PC-9 (cell line): Measurements from ENCODE around the gene SLC6A4. TPM values are rescaled to one million over a fixed set of nuclear protein-coding genes. Genes with fewer than 3 reads are reported as not detected.

ENCODE experiments used
- BruUV-seq: library from RNA; stranded (reverse); fragments of 400-500 nt; replicated peaks from 2 replicates; lab custom pipeline; 2021; lab: Mats Ljungman, UMichigan
- CTCF ChIA-PET: fragments of 300-600 bp; sonication (Branson Sonifier 250); formaldehyde crosslinking; loops from one replicate; lab custom pipeline; 2022; ENCODE audit warnings: antibody characterized with exemption; lab: Charles Lee
- POLR2A ChIA-PET: fragments of 300-600 bp; sonication (Branson Sonifier 250); formaldehyde crosslinking; loops from one replicate; lab custom pipeline; 2022; ENCODE audit warnings: antibody characterized with exemption; ENCODE audit not compliant: unreplicated experiment; lab: Charles Lee
- DNase-seq, 2 experiments: peaks; one replicate each; pipeline versions ENCODE4 v3.0.0 to v3.0.0-alpha.2; 2015 to 2022; ENCODE audit warnings: mixed read lengths in 1 of 2
- H2AFZ ChIP-seq: fragments of 200-600 bp; sonication (generic); 2 replicates; pipeline ENCODE4 v1.8.1; 2017; ENCODE audit warnings: antibody characterized with exemption
- H3F3A ChIP-seq: fragments of 200-600 bp; sonication (generic); 2 replicates; pipeline ENCODE4 v1.8.1; 2017; ENCODE audit warnings: antibody characterized with exemption, mild to moderate bottlenecking, low read depth; ENCODE audit not compliant: insufficient read depth
- H3K27ac ChIP-seq: fragments of 200-600 bp; sonication (generic); 2 replicates; pipeline ENCODE4 v1.6.1; 2016; ENCODE audit warnings: mixed run types
- H3K27me3 ChIP-seq: fragments of 200-600 bp; sonication (generic); 2 replicates; pipeline ENCODE4 v1.6.1; 2016; ENCODE audit warnings: low read depth, mixed run types; ENCODE audit not compliant: insufficient read depth
- H3K36me3 ChIP-seq: fragments of 200-600 bp; sonication (generic); 2 replicates; pipeline ENCODE4 v1.6.1; 2016; ENCODE audit warnings: low read depth, mixed run types
- H3K4me1 ChIP-seq: fragments of 200-600 bp; sonication (generic); replicated peaks from 2 replicates; pipeline ENCODE4 v1.6.1; 2016; ENCODE audit warnings: mixed run types; ENCODE audit not compliant: insufficient read depth
- H3K4me2 ChIP-seq: fragments of 200-600 bp; sonication (generic); 2 replicates; pipeline ENCODE4 v1.6.1; 2017; ENCODE audit warnings: mixed run types
- H3K4me3 ChIP-seq: fragments of 200-600 bp; sonication (generic); 2 replicates; pipeline ENCODE4 v1.6.1; 2016; ENCODE audit warnings: mixed run types
- H3K79me2 ChIP-seq: fragments of 200-600 bp; sonication (generic); 2 replicates; pipeline ENCODE4 v1.6.1; 2017; ENCODE audit warnings: low read depth, mixed run types
- H3K9me2 ChIP-seq: fragments of 200-600 bp; sonication (generic); 2 replicates; pipeline ENCODE4 v1.8.1; 2017; ENCODE audit warnings: mild to moderate bottlenecking; ENCODE audit not compliant: insufficient read depth
- H3K9me3 ChIP-seq: fragments of 200-600 bp; sonication (generic); 2 replicates; pipeline ENCODE4 v1.8.1; 2016; ENCODE audit warnings: low read depth; ENCODE audit not compliant: insufficient read depth
- H4K20me1 ChIP-seq: fragments of 200-600 bp; sonication (generic); 2 replicates; pipeline ENCODE4 v1.8.1; 2017; ENCODE audit not compliant: insufficient read depth
- CTCF ChIP-seq: fragments of 200-600 bp; sonication (generic); conservative IDR thresholded peaks from 2 replicates; pipeline ENCODE4 v1.6.1; 2017; ENCODE audit warnings: mixed run types, antibody characterized with exemption, mild to moderate bottlenecking, moderate library complexity
- EZH2 ChIP-seq: fragments of 200-600 bp; sonication (generic); IDR thresholded peaks from 2 replicates; pipeline ENCODE4 v1.8.0; 2017; ENCODE audit warnings: antibody characterized with exemption, low read depth
- intact Hi-C: fragments of 100-400 bp; cut with micrococcal nuclease; formaldehyde crosslinking; loops from one replicate; pipeline ENCODE4 v1.10.0; 2022; ENCODE audit not compliant: unreplicated experiment
- total RNA-seq: library from RNA; stranded (reverse); gene quantifications from 2 replicates; pipeline ENCODE4 v1.2.3, GENCODE V29; 2021

Gene SLC6A4
- total RNA-seq, 1 experiment from 2014 or later = not detected

- Histone ChIP-seq H2AFZ (no peak overlapping the region), H3K4me1 (no peaks in the 10 kb centered on the region), H3K4me3 (no peak overlapping the region), H3K27me3 (no peaks in the 10 kb centered on the region), H3K9me2 (no peaks in the 10 kb centered on the region), H3F3A (no peaks in the 10 kb centered on the region), H3K36me3 (no peaks in the 10 kb centered on the region), H3K79me2 (no peaks in the 10 kb centered on the region), H4K20me1 (no peaks in the 10 kb centered on the region), H3K27ac (no peak overlapping the region), H3K9me3 (no peaks in the 10 kb centered on the region), H3K4me2 (no peak overlapping the region)
- intact Hi-C loops = no loop called here
- CTCF ChIA-PET = no interaction called here
- no peak for TF ChIP-seq CTCF
- TF ChIP-seq EZH2 = no peak
- DNase-seq = no peak
- BruUV-seq = no TSS peak
- POLR2A ChIA-PET = no interaction called here
Measured at GRCh38 chr17:30210366-30210765, 25.1 kb downstream of the SLC6A4 start.

- no peak overlapping the region for H2AFZ ChIP-seq
- H3K27ac ChIP-seq = no peak overlapping the region
- H4K20me1 ChIP-seq = no peaks in the 10 kb centered on the region
- no peaks in the 10 kb centered on the region for H3F3A ChIP-seq
- H3K9me3 ChIP-seq = no peaks in the 10 kb centered on the region
- H3K36me3 ChIP-seq = no peaks in the 10 kb centered on the region
- intact Hi-C loops = no loop called here
- H3K4me3 ChIP-seq = no peak overlapping the region
- no peak for DNase-seq
- POLR2A ChIA-PET = no interaction called here
- CTCF ChIA-PET = interaction anchor here (0.7 kb wide), 1 partner anchor 57 kb away, joined by 7 read pairs; no protein-coding TSS in a partner anchor
- H3K27me3 ChIP-seq = no peaks in the 10 kb centered on the region
- no peaks in the 10 kb centered on the region for H3K79me2 ChIP-seq
- H3K9me2 ChIP-seq = no peaks in the 10 kb centered on the region
- H3K4me1 ChIP-seq = no peaks in the 10 kb centered on the region
- no peak overlapping the region for H3K4me2 ChIP-seq
- TF ChIP-seq CTCF = no peak
- no peak for TF ChIP-seq EZH2
- BruUV-seq = no TSS peak
Measured at GRCh38 chr17:30209930-30210329, 25.6 kb downstream of the SLC6A4 start.

- no peaks in the 10 kb centered on the region for H4K20me1 ChIP-seq
- no peak for TF ChIP-seq CTCF
- no peak for TF ChIP-seq EZH2
- no peaks in the 10 kb centered on the region for H3K27me3 ChIP-seq
- no peaks in the 10 kb centered on the region for H3K4me1 ChIP-seq
- no peaks in the 10 kb centered on the region for H3K36me3 ChIP-seq
- no peaks in the 10 kb centered on the region for H3K9me3 ChIP-seq
- CTCF ChIA-PET = no interaction called here
- no peak overlapping the region for H3K4me2 ChIP-seq
- POLR2A ChIA-PET = no interaction called here
- H3K4me3 ChIP-seq = no peak overlapping the region
- no peaks in the 10 kb centered on the region for H3K79me2 ChIP-seq
- no peak for DNase-seq
- no peak overlapping the region for H3K27ac ChIP-seq
- no peak overlapping the region for H2AFZ ChIP-seq
- H3F3A ChIP-seq = no peaks in the 10 kb centered on the region
- no peaks in the 10 kb centered on the region for H3K9me2 ChIP-seq
- intact Hi-C loops = no loop called here
- BruUV-seq = no TSS peak
Measured at GRCh38 chr17:30208214-30208613, 27.3 kb downstream of the SLC6A4 start.
